GM13976 (cell line): Measurements from ENCODE around the gene PLCG2.

Experiments
- DNase-seq: peaks from one replicate; pipeline ENCODE4 v3.0.0; 2012; ENCODE audit warnings: low spot score
- in situ Hi-C: fragments of 300-500 bp; cut with MboI; formaldehyde crosslinking; loops from one replicate; pipeline ENCODE4 v1.12.0; 2022; ENCODE audit warnings: low sequenced_read_pairs, mixed read lengths, inconsistent platforms; ENCODE audit not compliant: unreplicated experiment
- TF ChIP-seq, protein P1 (sequence below): IDR thresholded peaks from 2 replicates; pipeline ENCODE4 v1.5.1; 2012; ENCODE audit warnings: borderline replicate concordance, mild to moderate bottlenecking; ENCODE audit not compliant: insufficient read depth; ENCODE audit errors: extremely low read depth, missing control alignments, control extremely low read depth

PLCG2 gene

DNA sequence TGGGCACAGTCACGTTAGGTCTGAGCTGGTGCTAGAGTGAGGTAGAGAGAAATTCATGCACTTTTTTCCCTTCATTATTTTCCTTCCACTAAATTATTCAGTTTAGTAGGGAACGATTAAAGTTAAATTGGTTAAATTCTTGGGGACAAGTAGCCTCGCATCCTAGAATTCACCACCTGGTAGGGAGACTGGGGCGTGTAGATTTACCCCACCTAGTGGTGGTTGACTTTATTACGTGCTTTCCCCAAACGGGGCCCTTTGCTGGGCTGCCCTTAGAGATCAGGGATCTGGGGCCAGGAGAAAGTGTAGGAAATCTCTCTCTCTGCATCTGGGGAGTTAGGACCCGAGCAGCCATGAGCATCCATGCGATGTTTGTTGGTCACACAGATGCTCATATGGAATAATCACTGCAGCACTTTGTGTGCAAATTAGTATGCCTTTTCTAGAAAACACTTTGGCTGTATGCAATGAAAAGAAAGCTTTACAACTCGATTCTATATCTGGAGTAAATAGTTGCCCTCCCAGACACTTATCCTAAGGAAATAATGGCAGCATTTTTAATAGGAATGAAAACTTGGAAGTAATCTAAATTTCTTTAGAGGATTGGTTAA is 107.0 kb downstream of the PLCG2 start:
- in situ Hi-C loops, result loop anchor here (25.0 kb wide), 1 partner anchor 524 kb away; no protein-coding TSS in a partner anchor
- peak; percentile 66 for DNase-seq
- TF ChIP-seq, protein P1, sequence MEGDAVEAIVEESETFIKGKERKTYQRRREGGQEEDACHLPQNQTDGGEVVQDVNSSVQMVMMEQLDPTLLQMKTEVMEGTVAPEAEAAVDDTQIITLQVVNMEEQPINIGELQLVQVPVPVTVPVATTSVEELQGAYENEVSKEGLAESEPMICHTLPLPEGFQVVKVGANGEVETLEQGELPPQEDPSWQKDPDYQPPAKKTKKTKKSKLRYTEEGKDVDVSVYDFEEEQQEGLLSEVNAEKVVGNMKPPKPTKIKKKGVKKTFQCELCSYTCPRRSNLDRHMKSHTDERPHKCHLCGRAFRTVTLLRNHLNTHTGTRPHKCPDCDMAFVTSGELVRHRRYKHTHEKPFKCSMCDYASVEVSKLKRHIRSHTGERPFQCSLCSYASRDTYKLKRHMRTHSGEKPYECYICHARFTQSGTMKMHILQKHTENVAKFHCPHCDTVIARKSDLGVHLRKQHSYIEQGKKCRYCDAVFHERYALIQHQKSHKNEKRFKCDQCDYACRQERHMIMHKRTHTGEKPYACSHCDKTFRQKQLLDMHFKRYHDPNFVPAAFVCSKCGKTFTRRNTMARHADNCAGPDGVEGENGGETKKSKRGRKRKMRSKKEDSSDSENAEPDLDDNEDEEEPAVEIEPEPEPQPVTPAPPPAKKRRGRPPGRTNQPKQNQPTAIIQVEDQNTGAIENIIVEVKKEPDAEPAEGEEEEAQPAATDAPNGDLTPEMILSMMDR, result peak; percentile 51

DNA sequence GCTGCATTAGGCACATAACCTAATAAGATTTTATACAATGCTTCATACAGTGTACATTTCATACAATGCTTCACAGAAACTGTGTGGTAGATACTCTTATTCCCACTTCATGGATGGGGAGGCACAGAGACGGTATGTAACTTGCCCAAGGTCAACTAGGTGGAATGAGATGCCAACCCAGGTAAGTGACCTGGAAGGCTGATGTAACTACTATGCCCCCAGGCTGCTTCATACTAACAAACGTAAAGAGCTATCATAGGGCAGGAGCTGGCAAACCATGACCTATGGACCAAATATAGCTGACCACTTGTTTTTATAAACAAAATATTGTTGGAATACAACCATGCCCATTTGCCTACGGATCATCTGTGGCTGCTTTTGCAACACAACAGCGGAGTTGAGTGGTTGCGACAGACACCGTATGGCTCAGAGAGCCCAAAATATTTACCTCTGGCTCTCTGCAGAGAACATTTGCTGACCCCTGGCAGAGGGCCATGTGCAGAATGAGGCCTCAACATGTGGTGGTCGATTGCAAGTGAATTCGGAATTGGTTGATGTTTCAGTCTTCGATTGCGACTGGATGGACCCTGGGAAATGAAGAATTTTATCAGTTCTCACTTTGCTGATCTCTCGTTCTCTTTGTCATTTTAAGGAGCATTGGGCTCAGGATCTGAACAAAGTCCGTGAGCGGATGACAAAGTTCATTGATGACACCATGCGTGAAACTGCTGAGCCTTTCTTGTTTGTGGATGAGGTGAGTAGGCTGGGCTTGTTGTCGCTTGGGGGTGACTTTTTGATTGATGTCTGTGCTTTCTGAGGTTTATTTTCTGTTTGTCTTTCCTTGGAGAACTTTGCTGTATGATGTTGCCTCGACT is 109.7 kb downstream of the PLCG2 start:
- no peak for DNase-seq
- in situ Hi-C loops, result loop anchor here (25.0 kb wide), 1 partner anchor 526 kb away; no protein-coding TSS in a partner anchor
- TF ChIP-seq, protein P1, result no peak

DNA sequence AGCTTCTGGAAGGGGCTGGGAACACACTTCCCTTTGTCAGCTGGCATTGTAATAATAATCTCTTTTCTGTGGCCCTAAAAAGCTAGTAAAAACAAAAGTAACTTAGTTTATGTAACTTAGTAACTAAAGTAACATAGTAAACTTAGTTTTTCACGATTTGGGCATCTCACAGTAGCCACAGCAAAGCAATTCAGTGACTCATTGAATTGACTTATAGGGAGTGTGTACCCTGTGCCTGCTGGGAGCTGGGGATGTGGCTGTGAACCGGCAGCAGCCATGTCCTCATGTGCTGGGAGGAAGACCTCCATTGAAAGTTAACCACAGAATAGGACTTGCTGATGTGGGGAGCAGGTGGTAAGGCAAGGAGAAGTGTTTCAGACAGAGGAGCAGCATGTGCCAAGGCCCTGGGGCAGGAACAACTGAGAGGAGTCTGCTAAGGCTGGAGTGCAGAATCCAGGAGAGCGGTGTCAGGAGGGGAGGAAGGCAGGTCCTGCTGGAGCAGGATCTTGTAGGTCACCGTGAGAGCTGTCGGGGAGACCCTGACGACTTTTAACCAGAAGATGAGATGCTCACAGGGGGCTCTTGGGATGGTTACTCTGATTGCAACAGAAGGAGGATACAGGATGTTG is 112.8 kb downstream of the PLCG2 start:
- TF ChIP-seq, protein P1, result no peak
- in situ Hi-C loops, result loop anchor here (25.0 kb wide), 1 partner anchor 530 kb away; no protein-coding TSS in a partner anchor
- DNase-seq, result no peak

DNA sequence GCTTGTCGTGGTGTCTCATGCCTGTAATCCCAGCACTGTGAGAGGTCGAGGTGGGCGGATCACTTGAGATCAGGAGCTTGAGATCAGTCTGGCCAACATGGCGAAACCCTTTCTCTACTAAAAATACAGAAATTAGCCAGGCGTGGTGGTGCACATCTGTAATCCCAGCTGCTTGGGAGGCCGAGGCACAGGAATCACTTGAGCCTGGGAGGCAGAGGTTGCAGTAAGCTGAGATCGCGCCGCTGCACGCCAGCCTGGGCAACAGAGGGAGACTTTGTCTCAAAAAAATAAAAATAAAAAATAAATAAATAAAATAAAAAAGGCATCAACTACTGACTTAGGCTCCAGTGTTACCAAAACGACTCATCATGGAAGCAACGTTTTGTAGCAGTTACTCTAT is 115.5 kb downstream of the PLCG2 start:
- in situ Hi-C loops, result loop anchor here (25.0 kb wide), 1 partner anchor 532 kb away; no protein-coding TSS in a partner anchor
- DNase-seq, result no peak
- TF ChIP-seq, protein P1, result no peak

DNA sequence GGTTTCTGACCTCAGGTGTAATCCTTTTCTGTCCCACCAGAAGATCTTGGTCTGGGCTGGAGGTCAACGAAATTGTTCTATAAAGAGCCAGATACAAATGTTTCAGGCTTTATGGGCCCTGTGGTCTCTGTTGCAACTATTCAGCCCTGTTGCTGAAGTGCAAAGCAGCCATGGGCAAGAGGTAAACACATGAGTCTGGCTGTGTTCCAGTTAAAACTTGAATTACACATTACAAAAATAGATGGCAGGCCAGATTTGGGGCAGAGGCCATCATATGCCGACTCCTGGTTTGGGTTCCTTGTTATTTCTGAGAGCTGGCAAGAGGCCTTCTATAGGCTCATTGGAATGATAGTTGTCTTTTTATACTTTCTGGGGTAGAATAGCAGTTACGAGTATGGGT is 117.8 kb downstream of the PLCG2 start:
- TF ChIP-seq, protein P1, result no peak
- DNase-seq, result no peak
- in situ Hi-C loops, result loop anchor here (25.0 kb wide), 1 partner anchor 535 kb away; no protein-coding TSS in a partner anchor

DNA sequence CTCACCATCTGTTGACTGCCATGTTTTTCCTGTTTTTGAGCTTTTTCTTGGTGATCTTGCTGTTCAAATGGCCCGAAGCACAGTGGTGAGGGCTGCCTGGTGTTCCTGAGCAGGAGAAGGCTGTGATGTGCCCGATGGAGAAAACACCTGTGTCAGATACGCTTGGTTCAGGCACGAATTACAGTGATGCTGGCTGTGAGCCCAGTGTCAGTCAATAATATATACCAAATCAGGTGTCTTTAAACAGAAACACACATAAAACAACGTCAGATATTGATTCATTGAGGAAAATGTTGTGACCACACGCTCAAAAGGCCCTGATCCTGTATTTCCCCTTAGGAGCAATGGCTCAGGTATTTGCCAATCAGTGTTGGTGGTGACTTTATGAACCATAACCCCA is 120.5 kb downstream of the PLCG2 start:
- TF ChIP-seq, protein P1, result no peak
- in situ Hi-C loops, result loop anchor here (25.0 kb wide), 1 partner anchor 537 kb away; no protein-coding TSS in a partner anchor
- DNase-seq, result no peak
